A549 (cell line): ENCODE results near the gene PIGC. TPM values are rescaled to one million over a fixed set of nuclear protein-coding genes. Genes with fewer than 3 reads are reported as not detected.

Experiments
- ATAC-seq, 2 experiments: fragments of 200-7000 bp in 1 of 2; fragments of >200 bp in 1 of 2; cut with Nextera tagmentation in 1 of 2; cut with Tn5 transposase in 1 of 2; 3 replicates each; pipeline versions ENCODE4 v1.8.0 to v1.9.1; 2018 to 2020; ENCODE audit warnings: mild to moderate bottlenecking in 1 of 2, moderate library complexity in 1 of 2
- CTCF ChIA-PET: fragments of 300-600 bp; sonication (Branson Sonifier 250); formaldehyde crosslinking; extraction: SDS; loops from one replicate; lab custom pipeline; 2021; ENCODE audit warnings: antibody characterized with exemption, inconsistent platforms; lab: Yijun Ruan, JAX
- POLR2A ChIA-PET: fragments of 350-600 bp; formaldehyde crosslinking; extraction: SDS; loops from one replicate; lab custom pipeline; 2021; ENCODE audit warnings: antibody characterized with exemption, inconsistent platforms; lab: Yijun Ruan, JAX
- DNase-seq, 2 experiments: peaks; one replicate each; pipeline versions ENCODE4 v3.0.0 to v3.0.0-alpha.2; 2011 to 2016; ENCODE audit warnings: low read depth in 1 of 2, low spot score in 1 of 2
- FAIRE-seq: peaks from 2 replicates; lab custom pipeline; 2011; peaks lifted over from hg19 to GRCh38; lab: Jason Lieb, UNC
- H3K27ac ChIP-seq, 2 experiments: fragments of >200 bp; sonication (Bioruptor Twin); formaldehyde crosslinking; 3 replicates each; pipeline ENCODE4 v1.5.1; 2016 to 2017
- H3K4me1 ChIP-seq: fragments of >200 bp; sonication (Bioruptor Twin); formaldehyde crosslinking; 3 replicates; pipeline ENCODE4 v1.6.1; 2016
- H3K4me2 ChIP-seq: fragments of >200 bp; sonication (Bioruptor Twin); formaldehyde crosslinking; 3 replicates; pipeline ENCODE4 v1.6.1; 2016
- H3K4me3 ChIP-seq: fragments of >200 bp; sonication (Bioruptor Twin); formaldehyde crosslinking; 3 replicates; pipeline ENCODE4 v1.5.1; 2016
- H3K9me3 ChIP-seq: fragments of >200 bp; sonication (Bioruptor Twin); formaldehyde crosslinking; 3 replicates; pipeline ENCODE4 v1.6.1; 2016
- BHLHE40 ChIP-seq: IDR thresholded peaks from 2 replicates; pipeline ENCODE4 v1.6.1; 2012; ENCODE audit warnings: low read depth, low read length, inconsistent platforms
- CBX2 ChIP-seq: fragments of 200-600 bp; sonication (generic); IDR thresholded peaks from 2 replicates; pipeline ENCODE4 v1.6.1; 2016; ENCODE audit warnings: low read depth, mild to moderate bottlenecking, borderline replicate concordance
- CEBPB ChIP-seq, 2 experiments: fragments of >200 bp in 1 of 2; sonication (Bioruptor Twin) in 1 of 2; formaldehyde crosslinking in 1 of 2; IDR thresholded peaks; 2 replicates each; pipeline ENCODE4 v1.6.1; 2012 to 2016
- CHD2 ChIP-seq: fragments of 150-350 bp; IDR thresholded peaks from 2 replicates; pipeline ENCODE4 v1.6.1; 2014; ENCODE audit warnings: low read length; ENCODE audit not compliant: partially characterized antibody
- CHD4 ChIP-seq: fragments of 200-600 bp; sonication (generic); IDR thresholded peaks from 2 replicates; pipeline ENCODE4 v1.6.1; 2016; ENCODE audit warnings: antibody characterized with exemption, mild to moderate bottlenecking, borderline replicate concordance
- FOSB ChIP-seq: fragments of 250-450 bp; sonication (Bioruptor Pico); IDR thresholded peaks from 2 replicates; pipeline ENCODE4 v1.5.0; 2020; ENCODE audit warnings: mild to moderate bottlenecking, moderate library complexity
- FOXS1 ChIP-seq: fragments of 250-450 bp; sonication (Bioruptor Pico); IDR thresholded peaks from 2 replicates; pipeline ENCODE4 v1.5.0; 2020; ENCODE audit warnings: mild to moderate bottlenecking, moderate library complexity
- HDAC2 ChIP-seq: fragments of 200-600 bp; sonication (generic); IDR thresholded peaks from 2 replicates; pipeline ENCODE4 v1.6.1; 2016
- HEYL ChIP-seq: fragments of 250-450 bp; sonication (Bioruptor Pico); IDR thresholded peaks from 2 replicates; pipeline ENCODE4 v1.8.0; 2021; ENCODE audit warnings: mild to moderate bottlenecking, moderate library complexity
- HOXB13 ChIP-seq: fragments of 250-450 bp; sonication (Bioruptor Pico); IDR thresholded peaks from 2 replicates; pipeline ENCODE4 v1.5.0; 2020; ENCODE audit warnings: low read depth, mild to moderate bottlenecking, moderate library complexity
- KDM1A ChIP-seq: fragments of 200-600 bp; sonication (generic); IDR thresholded peaks from 2 replicates; pipeline ENCODE4 v1.6.1; 2016; ENCODE audit warnings: low read depth, mild to moderate bottlenecking
- MAFK ChIP-seq: fragments of 450-650 bp; IDR thresholded peaks from 2 replicates; pipeline ENCODE4 v1.6.1; 2014; ENCODE audit not compliant: partially characterized antibody
- MAZ ChIP-seq: fragments of 150-350 bp; IDR thresholded peaks from 2 replicates; pipeline ENCODE4 v1.6.1; 2014; ENCODE audit warnings: antibody characterized with exemption, low read depth, low read length, borderline replicate concordance
- NFE2L2 ChIP-seq: fragments of 150-350 bp; conservative IDR thresholded peaks from 2 replicates; pipeline ENCODE4 v1.6.1; 2014; ENCODE audit warnings: low read length
- NPAS2 ChIP-seq: fragments of 250-450 bp; sonication (Bioruptor Pico); IDR thresholded peaks from 2 replicates; pipeline ENCODE4 v1.8.0; 2022; ENCODE audit warnings: mild to moderate bottlenecking, moderate library complexity, borderline replicate concordance
- NR3C1 ChIP-seq: fragments of >200 bp; sonication (Bioruptor Twin); formaldehyde crosslinking; IDR thresholded peaks from 3 replicates; pipeline ENCODE4 v1.6.1; 2017
- POLR2AphosphoS2 ChIP-seq: conservative IDR thresholded peaks from 2 replicates; pipeline ENCODE4 v1.6.1; 2012; ENCODE audit warnings: low read length, improper control_type of control experiment, inconsistent platforms
- RAD21 ChIP-seq, 2 experiments: fragments of >200 bp in 1 of 2; sonication (Bioruptor Twin) in 1 of 2; formaldehyde crosslinking in 1 of 2; IDR thresholded peaks in 1 of 2; conservative IDR thresholded peaks in 1 of 2; 2 replicates in 1 of 2; 3 replicates in 1 of 2; pipeline ENCODE4 v1.6.1; 2012 to 2018; ENCODE audit warnings: inconsistent platforms in 1 of 2
- RARB ChIP-seq: fragments of 250-450 bp; sonication (Bioruptor Pico); IDR thresholded peaks from 2 replicates; pipeline ENCODE4 v1.8.0; 2021; ENCODE audit warnings: mild to moderate bottlenecking, moderate library complexity
- RCOR1 ChIP-seq: fragments of 150-350 bp; IDR thresholded peaks from 2 replicates; pipeline ENCODE4 v1.6.1; 2014; ENCODE audit warnings: antibody characterized with exemption, low read length, low read depth
- RNF2 ChIP-seq: fragments of 200-600 bp; sonication (generic); IDR thresholded peaks from 2 replicates; pipeline ENCODE4 v1.6.1; 2016; ENCODE audit warnings: low read depth, mild to moderate bottlenecking, antibody characterized with exemption, moderate library complexity, borderline replicate concordance
- TFCP2L1 ChIP-seq: fragments of 250-450 bp; sonication (Bioruptor Pico); IDR thresholded peaks from 2 replicates; pipeline ENCODE4 v1.5.0; 2021; ENCODE audit warnings: mild to moderate bottlenecking
- TP53 ChIP-seq: fragments of 250-450 bp; sonication (Bioruptor Pico); IDR thresholded peaks from 2 replicates; pipeline ENCODE4 v1.5.0; 2021; ENCODE audit warnings: mild to moderate bottlenecking, moderate library complexity
- ZC3H11A ChIP-seq: fragments of 450-650 bp; IDR thresholded peaks from 2 replicates; pipeline ENCODE4 v1.6.1; 2014; ENCODE audit warnings: antibody characterized with exemption, mild to moderate bottlenecking
- ZSCAN20 ChIP-seq: fragments of 250-450 bp; sonication (Bioruptor Pico); IDR thresholded peaks from 2 replicates; pipeline ENCODE4 v1.8.0; 2022; ENCODE audit warnings: mild to moderate bottlenecking, moderate library complexity
- WGBS: methylation state at CpG from one replicate; pipeline ENCODE4 v1.1.6; 2017; ENCODE audit errors: missing lambda C conversion rate; 5-methylcytosine and 5-hydroxymethylcytosine counted together
- polyA plus RNA-seq, 4 experiments: library from polyadenylated mRNA; depleted of rRNA in 3 of 4; stranded (reverse); fragments of >200 nt; fragmentation: RNase III in 1 of 4; extraction: RNeasy Plus Mini Kit Qiagen cat#74134 plus additional on column Dnase treatment in 1 of 4; gene quantifications; 2 replicates in 3 of 4; 3 replicates in 1 of 4; pipeline ENCODE4 v1.2.3, GENCODE V29; 2011 to 2017
- TF ChIP-seq, protein P1 (sequence below): fragments of 200-600 bp; sonication (generic); IDR thresholded peaks from 2 replicates; pipeline ENCODE4 v1.6.1; 2016; ENCODE audit warnings: antibody characterized with exemption, mild to moderate bottlenecking, moderate library complexity
- TF ChIP-seq, protein P2 (sequence below): IDR thresholded peaks from 2 replicates; pipeline ENCODE4 v1.6.1; 2012
- TF ChIP-seq, protein P3 (sequence below): IDR thresholded peaks from 2 replicates; pipeline ENCODE4 v1.6.1; 2012
- TF ChIP-seq, protein P4 (sequence below): fragments of 250-450 bp; sonication (Bioruptor Pico); IDR thresholded peaks from 2 replicates; pipeline ENCODE4 v1.5.0; 2021; ENCODE audit warnings: mild to moderate bottlenecking, moderate library complexity, borderline replicate concordance
- TF ChIP-seq, protein P5 (sequence below): fragments of 450-650 bp; IDR thresholded peaks from 2 replicates; pipeline ENCODE4 v1.6.1; 2014; ENCODE audit warnings: antibody characterized with exemption
- TF ChIP-seq, protein P6 (sequence below): fragments of 250-450 bp; sonication (Bioruptor Pico); IDR thresholded peaks from 2 replicates; pipeline ENCODE4 v1.5.0; 2020; ENCODE audit warnings: low read depth, mild to moderate bottlenecking, moderate library complexity

The PIGC gene
- polyA plus RNA-seq, 2 of the 4 experiments (the other 2 are of a cell fraction), result 30.7 to 50.0 TPM

DNA sequence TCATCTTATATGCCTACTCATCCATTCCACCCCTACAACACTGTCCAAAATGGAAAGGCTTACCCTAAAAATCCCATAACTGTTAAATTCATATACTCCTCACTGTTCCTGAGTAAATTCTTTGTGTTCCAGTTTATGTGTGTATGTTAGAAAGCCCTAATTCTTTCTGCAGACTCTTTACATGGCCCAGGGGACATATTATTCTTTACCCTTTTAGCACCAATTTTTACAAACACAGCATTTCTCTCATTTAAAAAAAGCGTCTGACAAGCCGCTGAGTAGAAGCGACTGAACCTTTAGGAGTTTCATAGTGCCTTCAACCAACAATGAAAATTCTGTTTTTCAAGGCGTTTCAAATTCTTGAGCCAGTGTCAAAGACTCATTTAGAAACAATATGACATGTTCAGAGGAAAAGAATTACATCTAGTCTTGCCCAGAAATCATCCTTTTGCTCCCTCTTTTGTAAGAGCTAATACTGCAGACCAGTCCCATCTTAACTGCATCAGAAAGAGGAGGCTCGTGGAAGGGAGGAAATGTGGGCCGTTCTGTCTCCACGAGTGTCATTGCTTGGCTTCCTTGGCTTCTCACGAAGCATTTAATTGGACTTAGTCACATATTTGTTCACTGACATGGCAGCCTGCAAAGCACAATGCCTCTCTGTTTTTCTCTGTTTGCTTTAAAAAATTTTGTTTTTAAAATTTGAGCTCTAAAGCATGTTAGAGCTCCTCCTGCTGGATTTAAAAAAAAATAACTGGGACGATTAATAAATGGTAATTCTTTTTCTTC lies 44.7 kb downstream of the PIGC start:
- H3K4me2 ChIP-seq, result peak overlapping the region; percentile 73
- H3K4me1 ChIP-seq, result peaks cover 28% of the 10 kb centered on the region
- ChIA-PET POLR2A (interaction anchor here (1.0 to 2.6 kb wide), 4 partner anchors 40 to 413 kb away, joined by 5 to 24 read pairs (median 8); no protein-coding TSS in a partner anchor), CTCF (interaction anchor here (0.6 to 4.7 kb wide), 46 partner anchors 11 to 775 kb away, joined by 3 to 48 read pairs (median 4); no protein-coding TSS in a partner anchor)
- 26% methylated on average over 9 of the region's 9 CpGs for WGBS
- no peaks in the 10 kb centered on the region for H3K9me3 ChIP-seq
- no peak overlapping the region; the same call in 2 of the 3 replicates for H3K4me3 ChIP-seq
- H3K27ac ChIP-seq, result peak overlapping the region; percentile 83 to 86
- FAIRE-seq, result peak; percentile 76
- peak; percentile 78 to 90 for DNase-seq
- ATAC-seq, result peak; percentile 90 to 95
- TF ChIP-seq FOSB (no peak), NR3C1 (no peak), NFE2L2 (no peak; the same call in 1 of the 2 replicates), MAZ (no peak), TFCP2L1 (CRISPR knock-in tag) (no peak), RNF2 (no peak), TP53 (CRISPR knock-in tag) (no peak), HDAC2 (no peak), CBX2 (no peak), BHLHE40 (no peak), POLR2AphosphoS2 (no peak), CHD4 (no peak), ZC3H11A (no peak), KDM1A (no peak), RCOR1 (no peak), NPAS2 (CRISPR knock-in tag) (no peak), CEBPB (IDR thresholded peaks at IDR 0.05) (peak in 1 of 2 experiments; percentile 26; a peak in 1 of 4 replicates), ZSCAN20 (CRISPR knock-in tag) (no peak), MAFK (no peak), RAD21 (conservative IDR thresholded peaks at IDR 0.05 in 1 of 2, IDR thresholded peaks at IDR 0.05 in 1 of 2) (peak; percentile 93 to 99), RARB (CRISPR knock-in tag) (no peak), CHD2 (no peak), FOXS1 (CRISPR knock-in tag) (no peak), HOXB13 (CRISPR knock-in tag) (0 out of 2 replicates have a peak, but pooled peaks have one; percentile 17), HEYL (no peak)
- TF ChIP-seq, protein P1, sequence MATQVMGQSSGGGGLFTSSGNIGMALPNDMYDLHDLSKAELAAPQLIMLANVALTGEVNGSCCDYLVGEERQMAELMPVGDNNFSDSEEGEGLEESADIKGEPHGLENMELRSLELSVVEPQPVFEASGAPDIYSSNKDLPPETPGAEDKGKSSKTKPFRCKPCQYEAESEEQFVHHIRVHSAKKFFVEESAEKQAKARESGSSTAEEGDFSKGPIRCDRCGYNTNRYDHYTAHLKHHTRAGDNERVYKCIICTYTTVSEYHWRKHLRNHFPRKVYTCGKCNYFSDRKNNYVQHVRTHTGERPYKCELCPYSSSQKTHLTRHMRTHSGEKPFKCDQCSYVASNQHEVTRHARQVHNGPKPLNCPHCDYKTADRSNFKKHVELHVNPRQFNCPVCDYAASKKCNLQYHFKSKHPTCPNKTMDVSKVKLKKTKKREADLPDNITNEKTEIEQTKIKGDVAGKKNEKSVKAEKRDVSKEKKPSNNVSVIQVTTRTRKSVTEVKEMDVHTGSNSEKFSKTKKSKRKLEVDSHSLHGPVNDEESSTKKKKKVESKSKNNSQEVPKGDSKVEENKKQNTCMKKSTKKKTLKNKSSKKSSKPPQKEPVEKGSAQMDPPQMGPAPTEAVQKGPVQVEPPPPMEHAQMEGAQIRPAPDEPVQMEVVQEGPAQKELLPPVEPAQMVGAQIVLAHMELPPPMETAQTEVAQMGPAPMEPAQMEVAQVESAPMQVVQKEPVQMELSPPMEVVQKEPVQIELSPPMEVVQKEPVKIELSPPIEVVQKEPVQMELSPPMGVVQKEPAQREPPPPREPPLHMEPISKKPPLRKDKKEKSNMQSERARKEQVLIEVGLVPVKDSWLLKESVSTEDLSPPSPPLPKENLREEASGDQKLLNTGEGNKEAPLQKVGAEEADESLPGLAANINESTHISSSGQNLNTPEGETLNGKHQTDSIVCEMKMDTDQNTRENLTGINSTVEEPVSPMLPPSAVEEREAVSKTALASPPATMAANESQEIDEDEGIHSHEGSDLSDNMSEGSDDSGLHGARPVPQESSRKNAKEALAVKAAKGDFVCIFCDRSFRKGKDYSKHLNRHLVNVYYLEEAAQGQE, result no peak
- TF ChIP-seq, protein P2, sequence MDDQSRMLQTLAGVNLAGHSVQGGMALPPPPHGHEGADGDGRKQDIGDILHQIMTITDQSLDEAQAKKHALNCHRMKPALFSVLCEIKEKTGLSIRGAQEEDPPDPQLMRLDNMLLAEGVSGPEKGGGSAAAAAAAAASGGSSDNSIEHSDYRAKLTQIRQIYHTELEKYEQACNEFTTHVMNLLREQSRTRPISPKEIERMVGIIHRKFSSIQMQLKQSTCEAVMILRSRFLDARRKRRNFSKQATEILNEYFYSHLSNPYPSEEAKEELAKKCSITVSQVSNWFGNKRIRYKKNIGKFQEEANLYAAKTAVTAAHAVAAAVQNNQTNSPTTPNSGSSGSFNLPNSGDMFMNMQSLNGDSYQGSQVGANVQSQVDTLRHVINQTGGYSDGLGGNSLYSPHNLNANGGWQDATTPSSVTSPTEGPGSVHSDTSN, result no peak
- TF ChIP-seq, protein P3, sequence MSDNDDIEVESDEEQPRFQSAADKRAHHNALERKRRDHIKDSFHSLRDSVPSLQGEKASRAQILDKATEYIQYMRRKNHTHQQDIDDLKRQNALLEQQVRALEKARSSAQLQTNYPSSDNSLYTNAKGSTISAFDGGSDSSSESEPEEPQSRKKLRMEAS, result peak; percentile 77
- TF ChIP-seq, protein P4, sequence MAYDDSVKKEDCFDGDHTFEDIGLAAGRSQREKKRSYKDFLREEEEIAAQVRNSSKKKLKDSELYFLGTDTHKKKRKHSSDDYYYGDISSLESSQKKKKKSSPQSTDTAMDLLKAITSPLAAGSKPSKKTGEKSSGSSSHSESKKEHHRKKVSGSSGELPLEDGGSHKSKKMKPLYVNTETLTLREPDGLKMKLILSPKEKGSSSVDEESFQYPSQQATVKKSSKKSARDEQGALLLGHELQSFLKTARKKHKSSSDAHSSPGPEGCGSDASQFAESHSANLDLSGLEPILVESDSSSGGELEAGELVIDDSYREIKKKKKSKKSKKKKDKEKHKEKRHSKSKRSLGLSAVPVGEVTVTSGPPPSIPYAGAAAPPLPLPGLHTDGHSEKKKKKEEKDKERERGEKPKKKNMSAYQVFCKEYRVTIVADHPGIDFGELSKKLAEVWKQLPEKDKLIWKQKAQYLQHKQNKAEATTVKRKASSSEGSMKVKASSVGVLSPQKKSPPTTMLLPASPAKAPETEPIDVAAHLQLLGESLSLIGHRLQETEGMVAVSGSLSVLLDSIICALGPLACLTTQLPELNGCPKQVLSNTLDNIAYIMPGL (CRISPR knock-in tag), result no peak
- TF ChIP-seq, protein P5, sequence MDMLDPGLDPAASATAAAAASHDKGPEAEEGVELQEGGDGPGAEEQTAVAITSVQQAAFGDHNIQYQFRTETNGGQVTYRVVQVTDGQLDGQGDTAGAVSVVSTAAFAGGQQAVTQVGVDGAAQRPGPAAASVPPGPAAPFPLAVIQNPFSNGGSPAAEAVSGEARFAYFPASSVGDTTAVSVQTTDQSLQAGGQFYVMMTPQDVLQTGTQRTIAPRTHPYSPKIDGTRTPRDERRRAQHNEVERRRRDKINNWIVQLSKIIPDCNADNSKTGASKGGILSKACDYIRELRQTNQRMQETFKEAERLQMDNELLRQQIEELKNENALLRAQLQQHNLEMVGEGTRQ, result no peak
- TF ChIP-seq, protein P6, sequence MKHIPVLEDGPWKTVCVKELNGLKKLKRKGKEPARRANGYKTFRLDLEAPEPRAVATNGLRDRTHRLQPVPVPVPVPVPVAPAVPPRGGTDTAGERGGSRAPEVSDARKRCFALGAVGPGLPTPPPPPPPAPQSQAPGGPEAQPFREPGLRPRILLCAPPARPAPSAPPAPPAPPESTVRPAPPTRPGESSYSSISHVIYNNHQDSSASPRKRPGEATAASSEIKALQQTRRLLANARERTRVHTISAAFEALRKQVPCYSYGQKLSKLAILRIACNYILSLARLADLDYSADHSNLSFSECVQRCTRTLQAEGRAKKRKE, result no peak
